Lower leg skin (tissue), 4 donors: ENCODE results near the gene ADGRE3. TPM values are rescaled to one million over a fixed set of nuclear protein-coding genes. Genes with fewer than 3 reads are reported as not detected.
A peak's percentile ranks its signal among the peaks of the same experiment; 100 is the strongest.

Source experiments
- DNase-seq, 2 donors: peaks; one replicate each; pipeline ENCODE4 v3.0.0-alpha.2; 2019; ENCODE audit warnings: low spot score in 2 of 2
- H3K4me3 ChIP-seq: fragments of 200-600 bp; sonication (generic); 2 replicates; pipeline ENCODE4 v1.5.1; 2017; ENCODE audit warnings: mild to moderate bottlenecking, low read depth; ENCODE audit not compliant: poor library complexity, severe bottlenecking
- POLR2A ChIP-seq, 2 donors: fragments of 450-650 bp; IDR thresholded peaks; one replicate each; pipeline ENCODE4 v1.6.1; 2016 to 2017; ENCODE audit warnings: antibody characterized with exemption in 2 of 2, mild to moderate bottlenecking in 1 of 2, moderate library complexity in 1 of 2
- WGBS, 2 donors: methylation state at CpG; one replicate each; pipeline ENCODE4 v1.1.5; 2018; 5-methylcytosine and 5-hydroxymethylcytosine counted together
- intact Hi-C: fragments of 100-400 bp; cut with DNase I; formaldehyde crosslinking; loops from one replicate; pipeline ENCODE4 v1.15.0; 2023; ENCODE audit warnings: low total_unique reads
- total RNA-seq, 4 donors: library from RNA; depleted of rRNA; stranded (reverse); fragments of >200 nt; gene quantifications; one replicate each; pipeline ENCODE4 v1.1.0, GENCODE V29; 2016
- TF ChIP-seq, protein P1 (sequence below), 3 donors: fragments of 450-650 bp; IDR thresholded peaks; one replicate each; pipeline ENCODE4 v1.5.1; 2016; ENCODE audit warnings: antibody characterized with exemption in 3 of 3, mild to moderate bottlenecking in 3 of 3, moderate library complexity in 2 of 3

Gene ADGRE3
- total RNA-seq, 4 donors from 2014 or later: not detected

DNA sequence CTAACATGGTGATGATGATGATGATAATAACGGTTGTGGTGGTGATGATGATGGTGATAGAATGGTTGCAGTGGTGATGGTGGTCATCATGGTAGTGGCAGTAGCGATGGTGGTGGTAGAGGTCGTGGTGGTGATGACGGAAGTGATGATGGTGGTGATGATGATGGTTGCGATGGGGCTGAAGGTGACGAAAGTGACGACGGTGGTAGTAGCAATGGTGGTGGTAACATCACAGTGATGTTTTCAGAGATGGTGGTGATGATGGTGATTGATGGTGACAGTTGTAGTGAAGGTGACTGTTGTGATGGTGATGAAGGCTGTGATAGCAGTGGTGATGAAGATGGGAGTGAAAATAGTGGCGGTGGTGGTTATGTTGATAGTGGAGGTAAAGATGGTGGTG, 3.6 kb upstream of the ADGRE3 start:
- no peak for TF ChIP-seq POLR2A (IDR thresholded peaks at IDR 0.05)
- TF ChIP-seq, protein P1, sequence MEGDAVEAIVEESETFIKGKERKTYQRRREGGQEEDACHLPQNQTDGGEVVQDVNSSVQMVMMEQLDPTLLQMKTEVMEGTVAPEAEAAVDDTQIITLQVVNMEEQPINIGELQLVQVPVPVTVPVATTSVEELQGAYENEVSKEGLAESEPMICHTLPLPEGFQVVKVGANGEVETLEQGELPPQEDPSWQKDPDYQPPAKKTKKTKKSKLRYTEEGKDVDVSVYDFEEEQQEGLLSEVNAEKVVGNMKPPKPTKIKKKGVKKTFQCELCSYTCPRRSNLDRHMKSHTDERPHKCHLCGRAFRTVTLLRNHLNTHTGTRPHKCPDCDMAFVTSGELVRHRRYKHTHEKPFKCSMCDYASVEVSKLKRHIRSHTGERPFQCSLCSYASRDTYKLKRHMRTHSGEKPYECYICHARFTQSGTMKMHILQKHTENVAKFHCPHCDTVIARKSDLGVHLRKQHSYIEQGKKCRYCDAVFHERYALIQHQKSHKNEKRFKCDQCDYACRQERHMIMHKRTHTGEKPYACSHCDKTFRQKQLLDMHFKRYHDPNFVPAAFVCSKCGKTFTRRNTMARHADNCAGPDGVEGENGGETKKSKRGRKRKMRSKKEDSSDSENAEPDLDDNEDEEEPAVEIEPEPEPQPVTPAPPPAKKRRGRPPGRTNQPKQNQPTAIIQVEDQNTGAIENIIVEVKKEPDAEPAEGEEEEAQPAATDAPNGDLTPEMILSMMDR (IDR thresholded peaks at IDR 0.05): no peak
- H3K4me3 ChIP-seq: no peak overlapping the region
- intact Hi-C loops: no loop called here
- no peak for DNase-seq
- WGBS, 2 donors: 85 to 89% methylated on average over 9 of the region's 9 CpGs

DNA sequence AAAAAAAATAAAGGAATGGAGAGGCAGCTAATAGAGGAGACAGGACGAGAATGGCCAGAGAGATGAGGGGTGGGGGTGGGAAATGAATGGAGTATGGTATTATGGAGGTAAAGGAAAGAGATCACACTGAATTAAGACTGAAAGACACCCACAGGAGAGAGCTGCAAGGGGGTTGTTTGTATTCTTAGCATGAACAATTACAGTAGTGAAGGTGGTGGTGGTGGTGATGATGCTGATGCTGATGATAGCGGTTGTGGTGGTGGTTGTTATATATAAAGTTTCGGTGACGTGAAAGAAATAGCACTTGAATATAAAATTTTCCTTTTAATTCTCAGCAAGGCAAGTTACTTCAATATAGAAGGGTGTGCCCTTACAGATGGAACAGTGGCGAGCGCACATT, 2.8 kb upstream of the ADGRE3 start:
- 88 to 90% methylated on average over 6 of the region's 6 CpGs for WGBS, 2 donors
- H3K4me3 ChIP-seq: no peak overlapping the region
- no peak for DNase-seq
- intact Hi-C loops: no loop called here
- no peak for TF ChIP-seq POLR2A (IDR thresholded peaks at IDR 0.05)
- TF ChIP-seq, protein P1 (IDR thresholded peaks at IDR 0.05): no peak

DNA sequence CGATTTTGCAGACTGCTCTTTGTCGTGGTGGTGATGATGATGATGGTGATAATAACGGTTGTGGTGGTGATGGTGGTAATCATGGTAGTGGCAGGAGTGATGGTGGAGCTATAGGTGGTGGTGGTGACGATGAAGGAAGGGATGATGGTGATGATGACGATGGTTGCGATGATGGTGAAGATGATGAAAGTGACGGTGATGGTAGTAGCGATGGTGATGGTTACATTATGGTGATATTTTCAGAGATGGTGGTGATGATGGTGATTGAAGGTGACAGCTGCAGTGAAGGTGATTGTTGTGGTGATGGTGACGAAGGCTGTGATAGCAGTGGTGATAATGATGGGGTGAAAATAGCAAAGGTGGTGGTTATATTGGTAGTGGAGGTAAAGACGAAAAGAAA, 2.1 kb upstream of the ADGRE3 start:
- 87 to 89% methylated on average over 10 of the region's 10 CpGs for WGBS, 2 donors
- TF ChIP-seq POLR2A (IDR thresholded peaks at IDR 0.05): no peak
- TF ChIP-seq, protein P1 (IDR thresholded peaks at IDR 0.05): no peak

DNA sequence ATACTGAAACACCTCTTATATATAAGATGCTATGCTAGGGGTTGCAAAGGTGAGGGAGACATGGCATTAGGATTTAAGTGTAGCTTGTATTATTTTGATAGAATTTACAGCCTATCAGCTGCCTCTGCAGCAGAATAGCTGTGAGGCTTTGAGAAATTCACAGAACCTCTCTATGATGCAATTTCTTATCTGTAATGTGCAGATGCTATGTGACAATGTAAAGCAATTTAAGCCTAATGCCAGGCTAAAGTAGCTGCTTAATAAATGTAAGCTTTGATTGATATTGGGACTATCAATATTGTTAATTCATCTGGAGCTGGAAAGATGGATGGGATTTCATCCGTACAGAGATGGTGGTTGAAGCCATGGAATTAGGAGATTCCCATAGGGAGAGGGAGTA, 1.6 kb downstream of the ADGRE3 start:
- WGBS, 2 donors: 75 to 78% methylated on average over 1 of the region's 1 CpG
- intact Hi-C loops: no loop called here

More for the DNA sequence above, 2.1 kb upstream of the ADGRE3 start:
- no peak for DNase-seq
- intact Hi-C loops: no loop called here
- no peak overlapping the region for H3K4me3 ChIP-seq

DNA sequence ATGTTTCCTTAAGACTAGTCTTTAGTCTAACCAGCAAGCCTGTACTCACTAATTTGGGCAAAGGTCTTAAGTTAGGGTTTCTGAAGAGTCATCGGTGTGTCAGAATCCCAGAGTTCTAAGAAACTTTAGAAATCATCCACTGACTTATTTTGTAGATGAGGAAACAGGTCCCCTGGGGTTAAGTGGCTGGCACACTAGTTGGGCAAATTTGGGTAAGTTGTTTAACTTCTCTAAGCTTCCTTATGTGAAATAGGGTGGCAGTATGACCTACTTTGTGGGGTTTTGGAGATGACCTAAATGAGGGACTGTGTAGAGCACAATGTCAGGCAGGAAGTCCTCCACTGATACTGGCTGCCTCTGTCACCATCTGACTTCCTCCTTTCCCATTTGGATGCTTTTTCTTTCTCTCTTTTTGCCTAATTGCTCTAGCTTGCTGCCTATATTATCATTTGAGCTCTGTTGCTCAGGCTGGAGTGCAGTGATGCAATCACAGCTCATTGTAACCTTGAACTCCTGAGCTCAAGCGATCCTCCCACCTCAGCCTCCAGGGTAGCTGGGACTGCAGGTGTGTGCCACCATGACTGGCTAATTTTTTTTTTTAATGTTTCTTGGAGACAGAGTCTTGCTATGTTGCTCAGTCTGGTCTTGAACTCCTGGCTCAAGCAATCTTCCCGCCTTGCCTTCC, 2.3 kb downstream of the ADGRE3 start:
- 85 to 86% methylated on average over 3 of the region's 3 CpGs for WGBS, 2 donors

More for the DNA sequence above, 1.6 kb downstream of the ADGRE3 start:
- TF ChIP-seq, protein P1 (IDR thresholded peaks at IDR 0.05): no peak
- TF ChIP-seq POLR2A (IDR thresholded peaks at IDR 0.05): no peak
- no peak for DNase-seq
- H3K4me3 ChIP-seq: no peak overlapping the region

More for the DNA sequence above, 2.3 kb downstream of the ADGRE3 start:
- H3K4me3 ChIP-seq: no peak overlapping the region
- intact Hi-C loops: no loop called here
- peak in 1 of 2 donors; percentile 23 for DNase-seq
- TF ChIP-seq, protein P1 (IDR thresholded peaks at IDR 0.05): no peak
- no peak for TF ChIP-seq POLR2A (IDR thresholded peaks at IDR 0.05)
